LNCaP clone FGC (cell line): Measurements from ENCODE around the gene PGM3.

Experiments
- DNase-seq: peaks from one replicate; pipeline ENCODE4 v3.0.0-alpha.2; 2011; ENCODE audit warnings: low read depth
- H3K4me3 ChIP-seq: 2 replicates; pipeline ENCODE4 v1.5.1; 2011; ENCODE audit warnings: mild to moderate bottlenecking, low read depth, low read length, control low read depth
- TF ChIP-seq, protein P1 (sequence below): IDR thresholded peaks from 2 replicates; pipeline ENCODE4 v1.5.1; 2012; ENCODE audit warnings: mild to moderate bottlenecking; ENCODE audit not compliant: control insufficient read depth, insufficient read depth; ENCODE audit errors: extremely low read depth

PGM3 gene

DNA sequence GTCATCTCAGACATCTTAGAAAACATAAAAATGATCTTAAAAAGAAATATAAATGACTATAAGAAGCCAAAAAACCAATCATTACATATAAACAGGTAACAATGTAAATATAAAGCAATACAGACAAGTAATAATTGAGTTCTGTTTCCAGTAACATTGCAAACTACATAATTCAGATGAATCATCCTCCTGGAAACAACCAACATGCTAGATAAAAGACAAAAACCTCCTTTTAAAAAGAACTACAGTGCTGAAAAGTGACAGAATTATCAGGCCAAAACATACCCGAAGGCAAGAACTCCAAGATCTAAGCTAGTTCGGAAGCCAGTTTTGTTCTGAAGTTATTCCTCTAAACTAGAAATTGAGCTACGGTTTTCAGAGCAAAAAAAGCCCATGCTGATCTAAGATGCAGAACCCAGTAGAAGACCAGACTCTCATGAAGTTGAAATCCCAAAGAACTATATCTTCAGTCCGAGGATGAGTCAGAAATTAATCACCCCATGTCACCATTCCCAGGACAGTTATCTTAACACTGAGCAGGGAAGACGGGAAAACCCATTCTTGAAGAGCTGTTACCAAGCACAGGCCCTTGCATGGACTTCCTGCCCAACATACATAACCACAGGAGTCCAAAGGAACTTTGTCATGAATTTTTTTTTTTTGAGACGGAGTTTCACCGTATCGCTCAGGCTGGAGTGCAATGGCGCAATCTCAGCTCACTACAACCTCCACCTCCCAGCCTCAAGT is 9.8 kb downstream of the PGM3 start:
- no peak overlapping the region for H3K4me3 ChIP-seq
- TF ChIP-seq, protein P1, sequence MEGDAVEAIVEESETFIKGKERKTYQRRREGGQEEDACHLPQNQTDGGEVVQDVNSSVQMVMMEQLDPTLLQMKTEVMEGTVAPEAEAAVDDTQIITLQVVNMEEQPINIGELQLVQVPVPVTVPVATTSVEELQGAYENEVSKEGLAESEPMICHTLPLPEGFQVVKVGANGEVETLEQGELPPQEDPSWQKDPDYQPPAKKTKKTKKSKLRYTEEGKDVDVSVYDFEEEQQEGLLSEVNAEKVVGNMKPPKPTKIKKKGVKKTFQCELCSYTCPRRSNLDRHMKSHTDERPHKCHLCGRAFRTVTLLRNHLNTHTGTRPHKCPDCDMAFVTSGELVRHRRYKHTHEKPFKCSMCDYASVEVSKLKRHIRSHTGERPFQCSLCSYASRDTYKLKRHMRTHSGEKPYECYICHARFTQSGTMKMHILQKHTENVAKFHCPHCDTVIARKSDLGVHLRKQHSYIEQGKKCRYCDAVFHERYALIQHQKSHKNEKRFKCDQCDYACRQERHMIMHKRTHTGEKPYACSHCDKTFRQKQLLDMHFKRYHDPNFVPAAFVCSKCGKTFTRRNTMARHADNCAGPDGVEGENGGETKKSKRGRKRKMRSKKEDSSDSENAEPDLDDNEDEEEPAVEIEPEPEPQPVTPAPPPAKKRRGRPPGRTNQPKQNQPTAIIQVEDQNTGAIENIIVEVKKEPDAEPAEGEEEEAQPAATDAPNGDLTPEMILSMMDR: no peak
- DNase-seq: no peak

DNA sequence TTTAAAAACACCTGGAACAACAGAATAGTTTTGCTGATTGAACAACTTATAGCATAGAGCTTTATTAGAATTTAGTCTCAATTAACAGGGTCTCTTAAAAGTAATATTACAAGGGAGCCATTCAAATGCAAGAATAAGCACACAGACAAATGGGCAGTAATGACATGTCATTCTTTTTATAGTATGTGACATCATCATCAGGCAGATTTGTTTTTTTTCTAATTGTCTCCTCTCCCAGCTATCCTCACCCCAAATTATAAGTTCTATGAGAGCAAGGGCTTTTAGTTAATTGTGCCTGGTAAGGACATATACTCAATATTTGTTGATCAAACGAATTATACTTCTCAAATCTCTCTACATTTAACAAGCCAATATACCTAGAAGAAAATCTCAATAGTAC is 11.0 kb downstream of the PGM3 start:
- H3K4me3 ChIP-seq: no peak overlapping the region
- TF ChIP-seq, protein P1: no peak
- no peak for DNase-seq

DNA sequence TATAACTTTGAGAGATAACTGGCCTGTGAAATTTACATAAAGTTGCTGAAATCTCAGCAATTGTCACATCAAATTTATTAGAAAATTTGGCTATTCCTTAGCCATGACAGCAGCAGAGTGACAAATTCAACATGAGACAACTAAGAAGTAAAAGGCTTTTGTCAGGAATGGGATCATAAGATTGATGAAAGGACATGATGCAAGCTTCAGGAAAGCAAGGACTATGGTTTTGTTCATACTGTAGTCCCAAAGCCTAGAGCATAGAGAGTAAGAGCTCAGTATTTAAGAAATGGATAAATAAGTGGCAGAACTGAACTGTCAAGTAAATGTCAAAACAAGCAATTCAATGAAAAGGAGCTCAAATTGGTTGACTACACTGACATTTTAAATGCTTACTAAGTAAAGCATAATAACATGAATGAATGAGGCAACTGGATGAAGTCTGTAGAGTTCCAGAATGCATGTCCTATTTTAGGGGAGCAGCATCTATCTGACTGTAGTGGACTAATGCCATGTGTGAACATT is 12.6 kb downstream of the PGM3 start:
- TF ChIP-seq, protein P1: no peak
- no peak for DNase-seq
- no peak overlapping the region for H3K4me3 ChIP-seq

DNA sequence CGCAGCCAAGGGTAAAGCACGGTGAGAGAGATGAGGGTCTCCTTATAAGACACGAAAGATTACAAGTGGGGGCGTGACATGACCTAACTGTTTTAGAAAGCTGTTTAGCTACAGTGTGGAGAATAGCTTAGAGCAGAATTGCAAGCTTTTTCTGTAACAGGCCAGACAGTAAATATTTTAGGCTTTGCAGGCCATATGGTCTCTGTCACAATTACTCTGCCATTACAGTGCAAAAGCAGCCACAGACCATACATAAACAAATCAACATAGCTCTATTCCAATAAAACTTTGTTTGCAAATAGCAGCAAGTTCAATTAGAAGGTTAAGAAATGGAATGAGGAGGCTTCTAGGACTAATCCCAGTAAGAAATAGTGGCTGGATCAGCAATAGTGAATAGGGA is 16.8 kb downstream of the PGM3 start:
- TF ChIP-seq, protein P1: no peak
- DNase-seq: no peak

DNA sequence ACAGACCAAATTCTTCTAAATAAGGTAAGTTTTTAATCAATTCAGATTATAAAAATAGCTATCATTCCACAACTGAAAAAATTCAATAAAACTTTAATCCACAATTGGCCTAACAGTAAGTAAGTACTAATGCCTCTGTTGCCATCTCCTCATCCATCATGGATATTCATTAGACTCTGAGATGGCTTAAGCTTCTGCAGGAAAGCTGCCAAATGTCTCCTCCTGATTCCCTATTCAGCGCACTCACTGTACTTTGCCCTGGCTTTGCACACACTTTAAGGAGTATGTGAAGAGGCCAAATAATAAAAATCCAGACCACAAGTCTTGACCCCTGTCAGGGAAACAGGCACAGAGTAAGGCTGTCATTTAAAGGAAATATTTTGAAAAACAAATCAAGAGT is 23.6 kb downstream of the PGM3 start:
- DNase-seq: no peak
- TF ChIP-seq, protein P1: no peak
- no peak overlapping the region for H3K4me3 ChIP-seq

More for the DNA sequence above, 16.8 kb downstream of the PGM3 start:
- no peak overlapping the region for H3K4me3 ChIP-seq

DNA sequence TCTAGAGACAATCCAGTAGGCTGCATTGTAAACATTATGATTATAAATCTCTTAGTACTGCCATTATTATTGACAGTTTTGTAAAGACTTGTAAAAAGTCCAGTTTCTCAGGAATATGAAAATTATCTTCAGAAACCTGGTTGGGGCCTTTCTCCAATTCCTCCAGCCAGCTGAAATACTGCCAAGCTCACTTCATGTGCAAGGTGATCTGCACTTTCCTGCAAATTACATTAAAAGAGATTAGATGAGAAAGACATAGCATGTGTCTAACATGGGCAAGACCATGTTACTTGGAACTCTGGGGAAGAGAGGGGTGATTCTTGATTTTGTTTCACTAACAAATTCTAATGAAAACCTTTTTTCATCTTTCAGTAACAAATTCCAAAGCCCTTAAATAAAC is 24.0 kb downstream of the PGM3 start:
- DNase-seq: no peak
- TF ChIP-seq, protein P1: no peak
- no peak overlapping the region for H3K4me3 ChIP-seq

DNA sequence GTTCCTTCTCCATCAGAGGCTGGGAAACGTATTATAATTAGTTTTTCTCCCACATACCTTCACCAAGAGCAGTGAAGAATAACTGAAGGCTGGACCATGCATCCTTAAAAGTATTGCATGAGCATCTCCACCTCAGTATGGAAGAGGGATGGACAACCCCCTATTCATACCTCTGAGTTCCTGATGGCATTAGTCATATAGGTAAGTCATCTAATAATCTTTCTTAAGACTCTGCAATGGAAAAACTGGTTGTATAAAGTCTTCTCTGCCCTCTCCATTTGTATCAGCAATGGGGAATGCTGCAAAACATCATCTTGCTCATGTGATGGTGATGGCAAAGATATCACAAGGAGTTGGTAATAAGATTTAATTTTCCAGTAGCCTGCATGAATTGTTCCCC is 24.5 kb downstream of the PGM3 start:
- TF ChIP-seq, protein P1: no peak
- DNase-seq: no peak

More for the DNA sequence above, 24.5 kb downstream of the PGM3 start:
- no peak overlapping the region for H3K4me3 ChIP-seq
